Activated CD8-positive, alpha-beta memory T cell treated with anti-CD3 and anti-CD28 coated beads, Interleukin-2, amount 50 U/mL, for 24 hours (primary cell): ENCODE results near the gene MOCOS.

Experiments
- DNase-seq: peaks from one replicate; pipeline ENCODE4 v3.0.0-alpha.2; 2020; ENCODE audit errors: extremely low read depth

Gene MOCOS

DNA sequence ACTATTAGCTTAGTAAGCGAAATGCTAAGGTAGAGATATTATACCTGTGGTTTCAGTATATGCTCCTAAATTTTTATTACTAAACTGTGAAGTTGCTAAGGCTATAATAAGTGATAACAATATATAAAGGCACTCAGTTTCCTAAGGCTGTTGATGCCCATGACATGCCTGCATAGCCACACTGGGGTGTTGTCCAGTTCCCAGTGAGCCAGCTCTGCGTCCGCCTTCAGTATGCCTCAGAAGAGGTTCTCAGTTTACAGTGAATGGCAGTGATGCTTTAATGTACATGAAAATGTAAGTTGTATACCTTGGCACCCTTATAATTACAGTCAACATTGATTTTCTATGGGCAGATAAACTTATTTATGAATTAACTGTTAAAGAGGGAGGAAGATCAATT is 117.4 kb downstream of the MOCOS start:
- no peak for DNase-seq

DNA sequence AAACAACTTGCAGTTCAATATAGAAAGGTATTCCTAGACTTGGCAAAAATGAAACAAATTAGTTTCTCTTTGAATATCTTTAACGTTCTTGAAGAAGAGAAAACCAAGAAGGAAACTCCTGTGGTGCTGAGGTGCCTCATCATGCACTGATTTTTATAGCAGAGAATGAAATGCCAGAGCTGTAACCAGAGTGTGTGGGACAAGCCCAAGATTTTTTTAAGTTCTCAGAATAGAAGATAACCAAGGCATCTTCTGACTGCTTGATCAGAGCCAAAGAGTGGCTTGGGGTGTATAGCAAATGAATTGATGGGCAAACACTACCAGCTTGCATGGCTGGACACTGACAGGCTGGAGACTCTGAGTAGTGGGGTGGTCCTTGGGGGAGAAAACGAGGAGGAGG is 118.1 kb downstream of the MOCOS start:
- no peak for DNase-seq

DNA sequence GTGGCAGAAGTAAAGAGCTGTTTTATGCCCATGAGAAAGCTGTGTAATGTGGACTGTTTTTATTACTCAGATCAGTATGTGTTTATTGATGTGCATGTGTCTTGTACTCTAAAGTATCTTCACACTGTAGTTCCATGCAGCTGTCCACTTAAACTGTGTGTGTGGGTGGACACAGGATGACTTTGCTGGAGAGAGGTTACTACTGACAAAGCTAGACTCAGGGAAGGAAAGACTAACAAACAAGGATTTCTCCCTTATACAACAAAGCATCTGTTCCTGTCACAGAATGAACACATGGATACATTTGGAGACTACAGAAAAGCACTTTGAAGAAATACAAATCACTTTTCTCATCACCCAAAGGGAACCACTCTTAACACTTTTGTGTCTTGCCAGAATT is 120.2 kb downstream of the MOCOS start:
- DNase-seq = no peak

DNA sequence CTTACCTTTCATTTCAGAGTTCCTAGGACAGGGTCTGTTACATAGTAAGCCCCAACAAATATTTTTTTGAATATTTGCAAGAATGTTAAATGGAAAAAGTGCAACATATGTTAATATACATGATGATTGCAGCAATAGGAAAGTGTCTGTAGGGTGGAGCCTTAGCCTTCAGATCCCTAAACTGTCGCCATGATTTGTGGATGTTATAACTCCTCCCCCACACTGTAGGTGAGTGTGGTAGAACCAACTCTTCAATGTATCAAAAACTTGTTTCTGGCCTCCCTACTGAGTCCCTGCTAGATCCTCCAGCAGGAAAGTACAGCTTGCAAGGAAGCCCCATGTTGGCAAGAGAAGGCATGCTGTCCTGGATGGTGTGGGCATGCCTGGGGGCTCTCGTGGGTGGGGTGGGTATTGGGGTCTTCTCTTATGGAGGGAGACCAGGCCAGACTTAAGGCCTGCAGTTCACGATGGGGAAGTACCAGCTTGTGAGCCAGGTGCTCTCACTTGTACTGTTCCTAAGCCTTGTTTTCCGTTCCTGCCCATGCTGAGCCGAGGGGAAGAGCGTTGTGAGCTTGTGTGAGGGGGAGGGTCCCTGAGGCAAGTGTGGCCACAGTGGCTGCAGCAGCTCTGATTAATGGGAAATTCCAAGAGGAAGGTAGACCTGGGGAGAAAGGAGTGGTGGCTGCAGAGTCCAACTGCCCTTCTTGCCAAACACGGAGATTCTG is 121.6 kb downstream of the MOCOS start:
- DNase-seq = no peak

DNA sequence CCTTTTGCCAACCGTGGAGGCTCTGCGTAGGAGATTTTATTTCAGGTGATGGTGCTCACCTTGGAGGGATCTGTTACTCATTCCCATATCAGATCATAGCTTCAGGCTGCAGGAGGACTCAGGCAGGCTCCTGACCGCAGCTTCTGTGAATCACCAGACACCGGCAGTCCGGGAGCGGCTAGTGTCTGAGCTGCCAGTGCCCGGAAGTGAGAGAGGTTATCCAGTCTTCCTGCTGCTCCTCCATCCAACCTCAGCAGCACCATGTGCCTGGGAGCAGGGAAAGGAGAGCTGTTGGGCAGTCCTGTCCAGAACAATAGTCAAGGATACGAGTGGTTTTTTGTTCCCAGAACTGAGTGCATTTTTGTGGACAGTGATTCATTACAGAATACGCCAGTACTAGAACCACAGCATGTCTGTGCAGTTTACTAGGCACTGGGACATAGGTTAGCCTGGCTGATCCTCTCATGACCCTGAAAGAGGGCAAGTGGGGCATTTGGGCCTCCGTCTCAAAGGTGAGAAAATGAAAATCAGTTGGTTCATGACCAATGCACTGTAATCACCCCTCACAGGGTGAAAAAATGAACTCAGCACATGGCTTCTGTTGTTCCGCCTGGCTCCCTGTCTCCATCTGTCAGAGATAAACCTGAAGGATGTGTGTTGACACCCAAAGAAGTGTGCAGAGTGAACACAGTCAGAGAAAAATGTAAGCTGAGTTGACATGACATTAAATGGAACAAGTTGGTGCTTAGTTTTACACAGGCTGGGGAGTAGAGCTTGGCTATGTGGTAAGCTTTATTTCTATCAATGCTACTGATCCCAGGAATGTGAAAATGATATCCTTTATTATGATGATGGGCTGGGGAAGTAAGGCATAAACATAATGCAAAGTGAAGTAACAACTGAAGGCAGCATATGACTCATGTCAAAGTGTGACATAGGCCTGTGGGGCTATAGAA is 122.4 kb downstream of the MOCOS start:
- DNase-seq = no peak

DNA sequence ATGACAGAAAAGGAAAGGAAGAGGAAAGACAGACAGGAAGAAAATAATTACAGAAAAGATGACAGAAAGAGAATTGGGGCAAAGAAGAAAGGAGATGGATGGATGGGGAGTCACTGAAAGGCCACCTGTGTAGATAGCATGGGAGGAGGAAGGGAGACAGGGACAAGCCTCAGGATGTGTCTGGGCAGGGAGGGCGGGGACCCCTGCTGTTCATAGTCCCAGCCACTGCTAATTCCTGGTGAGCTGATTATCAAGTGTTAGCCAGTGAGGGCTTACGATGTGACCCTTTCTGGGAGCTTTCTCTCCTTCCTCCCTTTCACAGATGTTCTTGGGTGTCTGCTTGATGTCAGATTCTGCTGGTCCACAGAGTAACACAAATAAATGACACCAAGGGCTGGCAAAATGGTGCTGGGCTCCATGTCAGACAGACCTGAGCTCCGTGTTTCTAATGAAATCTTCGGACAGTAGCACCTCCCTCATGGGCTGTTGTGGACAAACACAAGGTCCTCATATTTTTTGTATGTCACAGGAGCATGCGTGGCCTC is 123.8 kb downstream of the MOCOS start:
- no peak for DNase-seq

DNA sequence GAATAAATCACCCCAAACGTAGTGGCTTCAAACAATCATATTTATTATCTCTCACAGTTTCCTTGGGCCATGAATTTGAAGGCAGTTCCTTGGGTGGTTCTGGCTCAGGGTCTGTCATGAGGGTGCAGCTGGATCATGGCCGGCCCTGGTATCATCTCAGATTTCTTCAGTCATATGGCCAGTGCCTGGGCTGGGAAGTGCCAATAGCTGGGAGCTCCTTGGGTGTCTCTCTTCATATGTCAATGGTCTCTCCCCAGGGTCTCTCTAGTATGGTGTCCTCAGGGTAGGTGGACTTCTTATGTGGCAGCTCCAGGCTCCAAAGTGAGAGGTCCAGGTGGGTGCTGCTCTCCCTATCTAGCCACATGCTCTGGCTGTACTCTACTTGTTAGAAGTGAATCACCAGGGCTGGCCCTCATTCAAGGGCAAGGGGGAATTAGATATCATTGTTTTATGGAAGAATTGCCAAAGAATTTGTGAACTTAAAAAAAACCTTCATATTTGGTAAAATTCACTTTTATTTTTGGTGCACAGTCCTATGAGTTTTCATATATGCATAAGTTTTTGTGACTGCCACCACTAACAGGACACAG is 125.6 kb downstream of the MOCOS start:
- DNase-seq = no peak

DNA sequence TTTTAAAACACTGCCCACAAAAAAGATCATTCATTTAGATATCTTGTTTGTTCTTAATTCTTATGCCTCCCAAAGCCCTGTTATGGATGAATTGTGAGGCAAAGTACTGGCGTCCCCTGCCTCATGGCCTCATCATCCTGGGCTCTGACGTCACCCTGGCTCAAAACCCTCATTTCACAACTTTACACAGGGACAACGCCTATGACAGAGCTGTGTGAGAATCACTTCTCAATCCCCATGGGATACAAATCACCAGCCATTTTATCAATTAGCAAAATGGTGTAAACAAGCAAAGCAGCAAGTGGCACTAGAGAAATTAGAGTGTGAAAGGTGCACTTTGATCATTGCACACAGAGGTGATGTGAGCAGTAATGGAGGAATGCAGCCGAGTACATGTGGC is 126.8 kb downstream of the MOCOS start:
- no peak for DNase-seq

DNA sequence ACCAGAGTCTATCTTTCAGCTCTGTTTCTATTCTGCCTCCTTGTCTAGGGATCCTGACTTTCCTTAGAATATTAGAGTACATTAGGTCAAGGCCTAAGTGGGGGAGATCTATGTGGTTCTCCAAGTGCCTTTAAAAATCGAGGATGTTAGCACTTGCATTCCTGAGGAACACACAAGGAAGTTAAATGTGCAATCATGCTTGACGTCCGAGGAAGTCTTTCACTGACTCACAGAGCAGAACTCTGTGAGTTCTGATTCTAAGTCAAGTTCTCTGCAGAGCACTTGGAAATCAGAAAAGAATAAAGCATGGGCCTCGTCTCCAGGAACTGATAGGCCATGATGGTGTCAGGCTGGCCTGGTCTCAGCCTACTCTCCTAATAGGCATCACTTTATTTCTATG is 127.5 kb downstream of the MOCOS start:
- no peak for DNase-seq

DNA sequence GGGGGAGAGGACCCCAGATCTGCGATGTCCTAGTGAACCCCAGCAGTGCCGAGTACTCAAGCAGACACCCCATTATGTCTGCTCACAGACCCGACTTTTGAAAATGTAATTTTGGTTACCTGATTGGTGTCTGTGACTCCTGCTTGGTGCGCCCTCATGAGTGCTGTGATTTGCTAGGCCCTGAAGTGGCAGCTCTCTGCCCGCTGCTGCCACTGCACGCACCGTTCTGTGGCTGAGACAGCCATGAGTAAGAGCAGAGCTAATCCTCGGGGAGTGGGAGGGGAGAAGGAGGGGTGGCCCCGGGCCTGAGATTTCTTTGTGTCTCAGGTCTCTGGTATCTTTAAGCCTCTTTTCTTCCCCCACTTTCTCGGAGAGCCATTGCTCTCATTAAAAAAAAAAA is 128.4 kb downstream of the MOCOS start:
- DNase-seq = no peak

DNA sequence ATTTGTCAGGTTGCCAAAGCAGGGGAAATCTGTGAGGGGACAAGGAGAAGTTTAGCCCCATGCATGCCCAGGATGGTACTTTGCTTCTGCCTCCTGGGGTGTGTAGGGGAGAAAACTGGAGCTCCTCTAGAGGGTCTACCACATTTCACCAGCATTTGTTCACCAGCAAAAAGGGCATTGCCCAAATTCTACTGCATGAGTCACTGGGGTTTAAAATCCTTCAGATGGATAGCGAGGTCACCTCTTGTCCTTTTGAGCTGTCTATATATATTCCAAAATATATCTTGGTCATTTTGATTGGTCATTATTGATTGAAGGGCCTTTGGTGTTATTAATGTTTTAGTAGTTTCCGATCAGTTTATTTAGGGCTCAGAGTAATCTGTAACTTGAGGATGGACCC is 128.9 kb downstream of the MOCOS start:
- no peak for DNase-seq
